Cardiac muscle cell (in vitro differentiated cells and primary cell): ENCODE measurements around the gene CCDC77. TPM values are rescaled to one million over a fixed set of nuclear protein-coding genes. Genes with fewer than 3 reads are reported as not detected.

ENCODE experiments used
- DNase-seq, 2 donors: peaks; one replicate each; pipeline versions ENCODE4 v3.0.0 to v3.0.0-alpha.2; 2010 to 2017; ENCODE audit warnings: low read depth in 1 of 2, low spot score in 1 of 2
- H3K27ac ChIP-seq: fragments of 200-600 bp; sonication (generic); 2 replicates; pipeline ENCODE4 v1.5.1; 2016
- H3K27me3 ChIP-seq: fragments of 200-600 bp; sonication (generic); 2 replicates; pipeline ENCODE4 v1.6.0; 2016; ENCODE audit warnings: control low read depth
- H3K36me3 ChIP-seq: fragments of 200-600 bp; sonication (generic); 2 replicates; pipeline ENCODE4 v1.5.1; 2016; ENCODE audit warnings: control low read depth
- H3K4me1 ChIP-seq: fragments of 200-600 bp; sonication (generic); 2 replicates; pipeline ENCODE4 v1.8.1; 2017; ENCODE audit warnings: low read depth, mild to moderate bottlenecking, mixed run types
- H3K4me3 ChIP-seq: fragments of 200-600 bp; sonication (generic); 2 replicates; pipeline ENCODE4 v1.5.1; 2016; ENCODE audit warnings: mild to moderate bottlenecking
- H3K9me3 ChIP-seq: fragments of 200-600 bp; sonication (generic); 2 replicates; pipeline ENCODE4 v1.5.1; 2017; ENCODE audit warnings: low read depth, mild to moderate bottlenecking, control low read depth
- CTCF ChIP-seq: IDR thresholded peaks from 2 replicates; pipeline ENCODE4 v1.5.1; 2012; ENCODE audit warnings: low read depth, mild to moderate bottlenecking, low read length
- polyA plus RNA-seq: library from polyadenylated mRNA; unstranded; fragments of >200 nt; fragmentation: Nextera tagmentation; extraction: Ambion mirVana; gene quantifications from 2 replicates; pipeline ENCODE4 v1.2.1, GENCODE V29; 2016
- total RNA-seq: library from RNA; depleted of rRNA; stranded (reverse); fragments of >200 nt; gene quantifications from 2 replicates; pipeline ENCODE4 v1.2.3, GENCODE V29; 2016

The CCDC77 gene
- total and polyA plus RNA-seq, 2 experiments from 2014 or later = 7.3 to 13.0 TPM

- TF ChIP-seq CTCF = no peak
- Histone ChIP-seq H3K36me3 (peaks cover 37% of the 10 kb centered on the region), H3K27me3 (no peaks in the 10 kb centered on the region), H3K4me1 (peaks cover 16% of the 10 kb centered on the region), H3K4me3 (peak overlapping the region; percentile 83), H3K9me3 (no peaks in the 10 kb centered on the region), H3K27ac (no peak overlapping the region)
- DNase-seq = peak in 1 of 2 donors; percentile 42
These were observed 14.8 kb upstream of the CCDC77 start for GRCh38 chr12:386651-387050.

GRCh38 chr12:388012-388411 is 13.4 kb upstream of the CCDC77 start:
- Histone ChIP-seq H3K4me3 (peak overlapping the region; percentile 83), H3K9me3 (no peaks in the 10 kb centered on the region), H3K4me1 (peaks cover 16% of the 10 kb centered on the region), H3K36me3 (peaks cover 23% of the 10 kb centered on the region), H3K27ac (peak overlapping the region; percentile 98), H3K27me3 (no peaks in the 10 kb centered on the region)
- no peak for DNase-seq
- TF ChIP-seq CTCF = no peak

- no peak for TF ChIP-seq CTCF
- H3K27ac ChIP-seq = peak overlapping the region; percentile 98
- no peaks in the 10 kb centered on the region for H3K27me3 ChIP-seq
- peaks cover 16% of the 10 kb centered on the region for H3K4me1 ChIP-seq
- H3K4me3 ChIP-seq = peak overlapping the region; percentile 83
- peak; percentile 20 to 29 for DNase-seq
- H3K36me3 ChIP-seq = peaks cover 17% of the 10 kb centered on the region
- no peaks in the 10 kb centered on the region for H3K9me3 ChIP-seq
These were observed 12.8 kb upstream of the CCDC77 start for GRCh38 chr12:388541-389141.

- Histone ChIP-seq H3K27me3 (no peaks in the 10 kb centered on the region), H3K4me3 (peak within 1 kb of the TSS; percentile 83), H3K4me1 (peaks cover 16% of the 10 kb centered on the region), H3K36me3 (peaks cover 9% of the 10 kb centered on the region), H3K27ac (peak within 1 kb of the TSS; percentile 98), H3K9me3 (no peaks in the 10 kb centered on the region)
- TF ChIP-seq CTCF = no peak
- DNase-seq = peak; percentile 96
These were observed 12.0 kb upstream of the CCDC77 start, which contains the start of gene KDM5A for GRCh38 chr12:389142-390096. Gene KDM5A (minus strand): TSS chr12:389320. CDS start chr12:389091, 229 bp downstream.

- TF ChIP-seq CTCF = no peak
- H3K27me3 ChIP-seq = no peaks in the 10 kb centered on the region
- no peaks in the 10 kb centered on the region for H3K9me3 ChIP-seq
- no peak overlapping the region for H3K27ac ChIP-seq
- peak overlapping the region; percentile 79 for H3K4me3 ChIP-seq
- no peak for DNase-seq
- H3K36me3 ChIP-seq = no peaks in the 10 kb centered on the region
- peaks cover 3% of the 10 kb centered on the region for H3K4me1 ChIP-seq
These were observed 616 bp upstream of the CCDC77 start for GRCh38 chr12:400828-401227.
